H9 (cell line): Measurements from ENCODE around the gene KRTAP1-4. TPM values are rescaled to one million over a fixed set of nuclear protein-coding genes. Genes with fewer than 3 reads are reported as not detected.

Experiments
- DNase-seq: peaks from one replicate; pipeline ENCODE4 v3.0.0-alpha.2; 2017
- H2AFZ ChIP-seq: one replicate; pipeline ENCODE4 v1.6.1; 2013; ENCODE audit warnings: mild to moderate bottlenecking, low read length, control low read depth, moderate library complexity
- H2AK5ac ChIP-seq: 2 replicates; pipeline ENCODE4 v1.6.1; 2013; ENCODE audit warnings: low read length, control low read depth, mixed read lengths; ENCODE audit not compliant: insufficient read length
- H2BK120ac ChIP-seq: one replicate; pipeline ENCODE4 v1.6.1; 2013; ENCODE audit warnings: low read depth, mild to moderate bottlenecking, low read length, control low read depth, inconsistent platforms; ENCODE audit not compliant: poor library complexity, severe bottlenecking
- H2BK12ac ChIP-seq: 2 replicates; pipeline ENCODE4 v1.6.1; 2013; ENCODE audit warnings: low read length, control low read depth, mixed read lengths, low read depth; ENCODE audit not compliant: insufficient read length
- H2BK15ac ChIP-seq: 2 replicates; pipeline ENCODE4 v1.6.1; 2013; ENCODE audit warnings: low read depth, low read length, control low read depth
- H2BK20ac ChIP-seq: one replicate; pipeline ENCODE4 v1.6.1; 2013; ENCODE audit warnings: low read depth, mild to moderate bottlenecking, low read length, control low read depth, inconsistent platforms; ENCODE audit not compliant: poor library complexity, severe bottlenecking
- H2BK5ac ChIP-seq: 2 replicates; pipeline ENCODE4 v1.6.1; 2013; ENCODE audit warnings: low read length, control low read depth, mixed read lengths; ENCODE audit not compliant: insufficient read length
- H3K14ac ChIP-seq: 2 replicates; pipeline ENCODE4 v1.6.1; 2013; ENCODE audit warnings: low read length, control low read depth; ENCODE audit not compliant: insufficient read depth
- H3K18ac ChIP-seq: 2 replicates; pipeline ENCODE4 v1.6.1; 2013; ENCODE audit warnings: low read depth, mild to moderate bottlenecking, mixed read lengths, low read length, control low read depth; ENCODE audit not compliant: insufficient read length
- H3K23ac ChIP-seq: 2 replicates; pipeline ENCODE4 v1.6.1; 2013; ENCODE audit warnings: low read length, control low read depth, mixed read lengths, low read depth; ENCODE audit not compliant: insufficient read length
- H3K23me2 ChIP-seq: 2 replicates; pipeline ENCODE4 v1.6.1; 2013; ENCODE audit warnings: low read depth, mild to moderate bottlenecking, mixed read lengths, low read length, control low read depth; ENCODE audit not compliant: insufficient read length, poor library complexity, severe bottlenecking
- H3K27ac ChIP-seq: 2 replicates; pipeline ENCODE4 v1.5.1; 2013; ENCODE audit warnings: low read length, control low read depth, mixed read lengths, low read depth; ENCODE audit not compliant: insufficient read length
- H3K27me3 ChIP-seq: 2 replicates; pipeline ENCODE4 v1.6.1; 2013; ENCODE audit warnings: low read length, control low read depth, inconsistent platforms; ENCODE audit not compliant: insufficient read depth
- H3K4ac ChIP-seq: 2 replicates; pipeline ENCODE4 v1.6.1; 2013; ENCODE audit warnings: low read depth, mild to moderate bottlenecking, control low read depth, inconsistent platforms, low read length, moderate library complexity
- H3K4me1 ChIP-seq: 2 replicates; pipeline ENCODE4 v1.6.1; 2013; ENCODE audit warnings: low read length, control low read depth, inconsistent platforms; ENCODE audit not compliant: insufficient read depth
- H3K4me2 ChIP-seq: 2 replicates; pipeline ENCODE4 v1.6.1; 2013; ENCODE audit warnings: low read length, control low read depth, mixed read lengths; ENCODE audit not compliant: insufficient read length, insufficient read depth
- H3K56ac ChIP-seq: 2 replicates; pipeline ENCODE4 v1.6.1; 2013; ENCODE audit warnings: low read depth, mild to moderate bottlenecking, mixed read lengths, low read length, control low read depth; ENCODE audit not compliant: insufficient read length
- H3K79me1 ChIP-seq: 2 replicates; pipeline ENCODE4 v1.6.1; 2013; ENCODE audit warnings: low read depth, mild to moderate bottlenecking, moderate library complexity, low read length, control low read depth, inconsistent platforms; ENCODE audit not compliant: insufficient read depth, poor library complexity, severe bottlenecking
- H3K79me2 ChIP-seq: 2 replicates; pipeline ENCODE4 v1.6.1; 2013; ENCODE audit warnings: low read length, control low read depth, inconsistent platforms; ENCODE audit not compliant: insufficient read depth
- H3K9ac ChIP-seq: 2 replicates; pipeline ENCODE4 v1.6.1; 2013; ENCODE audit warnings: low read length, control low read depth, mixed read lengths; ENCODE audit not compliant: insufficient read length; ENCODE audit errors: extremely low read depth
- H3K9me3 ChIP-seq: one replicate; pipeline ENCODE4 v1.6.1; 2013; ENCODE audit warnings: low read depth, low read length, inconsistent platforms; ENCODE audit not compliant: control insufficient read depth
- H3T11ph ChIP-seq: one replicate; pipeline ENCODE4 v1.6.1; 2013; ENCODE audit warnings: mild to moderate bottlenecking, low read length, control low read depth, inconsistent platforms
- H4K20me1 ChIP-seq: one replicate; pipeline ENCODE4 v1.6.1; 2013; ENCODE audit not compliant: control insufficient read depth, insufficient read length, insufficient read depth
- H4K5ac ChIP-seq: 2 replicates; pipeline ENCODE4 v1.6.1; 2013; ENCODE audit warnings: low read depth, mild to moderate bottlenecking, mixed read lengths, low read length, control low read depth; ENCODE audit not compliant: insufficient read length
- H4K8ac ChIP-seq: replicated peaks from 2 replicates; pipeline ENCODE4 v1.6.1; 2013; ENCODE audit warnings: low read length, control low read depth, mixed read lengths, low read depth; ENCODE audit not compliant: insufficient read length
- H4K91ac ChIP-seq: 2 replicates; pipeline ENCODE4 v1.6.1; 2013; ENCODE audit warnings: low read depth, mild to moderate bottlenecking, moderate library complexity, mixed read lengths, low read length, control low read depth; ENCODE audit not compliant: insufficient read length
- H3K27ac Mint-ChIP-seq, 3 experiments: 2 replicates in 2 of 3; 3 replicates in 1 of 3; pipeline ENCODE4 v1.8.0; 2020 to 2021; ENCODE audit warnings: mixed read lengths in 3 of 3, mild to moderate bottlenecking in 1 of 3, moderate library complexity in 1 of 3
- H3K27me3 Mint-ChIP-seq: 2 replicates; pipeline ENCODE4 v1.8.0; 2021; ENCODE audit warnings: low read depth, mild to moderate bottlenecking, moderate library complexity, mixed read lengths
- H3K36me3 Mint-ChIP-seq, 3 experiments: 2 replicates in 2 of 3; 3 replicates in 1 of 3; pipeline ENCODE4 v1.8.0; 2020 to 2021; ENCODE audit warnings: low read depth in 3 of 3, mixed read lengths in 3 of 3; ENCODE audit not compliant: insufficient read depth in 1 of 3
- H3K4me1 Mint-ChIP-seq, 2 experiments: 2 replicates each; pipeline ENCODE4 v1.8.0; 2020; ENCODE audit warnings: mixed read lengths in 2 of 2
- H3K4me3 Mint-ChIP-seq, 2 experiments: 2 replicates in 1 of 2; 3 replicates in 1 of 2; pipeline ENCODE4 v1.8.0; 2020 to 2021; ENCODE audit warnings: mild to moderate bottlenecking in 2 of 2, mixed read lengths in 2 of 2, moderate library complexity in 1 of 2
- H3K9me3 Mint-ChIP-seq, 2 experiments: 2 replicates in 1 of 2; 3 replicates in 1 of 2; pipeline ENCODE4 v1.8.0; 2020; ENCODE audit warnings: mild to moderate bottlenecking in 2 of 2, mixed read lengths in 2 of 2, moderate library complexity in 1 of 2
- WGBS: extraction: QIAGEN DNeasy Blood & Tissue Kit; methylation state at CpG from one replicate; pipeline ENCODE4 v1.1.7; 2013; ENCODE audit warnings: missing lambda C conversion rate, low lambda C conversion rate, mixed read lengths; ENCODE audit not compliant: insufficient read length; ENCODE audit errors: extremely low coverage; 5-methylcytosine and 5-hydroxymethylcytosine counted together
- total RNA-seq: library from RNA; stranded (reverse); gene quantifications from 2 replicates; pipeline ENCODE4 v1.2.1, GENCODE V29; 2021
- TF ChIP-seq, protein P1 (sequence below): fragments of 200-600 bp; sonication (generic); conservative IDR thresholded peaks from 3 replicates; pipeline ENCODE4 v1.8.0; 2021; ENCODE audit warnings: antibody characterized with exemption, mild to moderate bottlenecking

KRTAP1-4 gene
- total RNA-seq, 1 experiment from 2014 or later, result not detected

GRCh38 chr17:41015454-41015853, 14.5 kb downstream of the KRTAP1-4 start:
- no peak overlapping the region for H3K27ac ChIP-seq
- H3K9ac ChIP-seq, result no peak overlapping the region
- no peak overlapping the region for H4K8ac ChIP-seq
- no peaks in the 10 kb centered on the region for H3K4me1 ChIP-seq
- no peak overlapping the region for H3K4me2 ChIP-seq
- Mint-ChIP-seq H3K9me3 (no peaks in the 10 kb centered on the region), H3K4me1 (peaks cover 0 to 2% of the 10 kb centered on the region in 2 experiments; a peak in 1 of 4 replicates), H3K36me3 (no peaks in the 10 kb centered on the region), H3K27ac (no peak overlapping the region), H3K4me3 (no peak overlapping the region), H3K27me3 (no peaks in the 10 kb centered on the region)
- H2AK5ac ChIP-seq, result no peak overlapping the region
- no peaks in the 10 kb centered on the region for H3K27me3 ChIP-seq
- no peak overlapping the region for H3K56ac ChIP-seq
- H4K5ac ChIP-seq, result no peak overlapping the region
- TF ChIP-seq, protein P1, sequence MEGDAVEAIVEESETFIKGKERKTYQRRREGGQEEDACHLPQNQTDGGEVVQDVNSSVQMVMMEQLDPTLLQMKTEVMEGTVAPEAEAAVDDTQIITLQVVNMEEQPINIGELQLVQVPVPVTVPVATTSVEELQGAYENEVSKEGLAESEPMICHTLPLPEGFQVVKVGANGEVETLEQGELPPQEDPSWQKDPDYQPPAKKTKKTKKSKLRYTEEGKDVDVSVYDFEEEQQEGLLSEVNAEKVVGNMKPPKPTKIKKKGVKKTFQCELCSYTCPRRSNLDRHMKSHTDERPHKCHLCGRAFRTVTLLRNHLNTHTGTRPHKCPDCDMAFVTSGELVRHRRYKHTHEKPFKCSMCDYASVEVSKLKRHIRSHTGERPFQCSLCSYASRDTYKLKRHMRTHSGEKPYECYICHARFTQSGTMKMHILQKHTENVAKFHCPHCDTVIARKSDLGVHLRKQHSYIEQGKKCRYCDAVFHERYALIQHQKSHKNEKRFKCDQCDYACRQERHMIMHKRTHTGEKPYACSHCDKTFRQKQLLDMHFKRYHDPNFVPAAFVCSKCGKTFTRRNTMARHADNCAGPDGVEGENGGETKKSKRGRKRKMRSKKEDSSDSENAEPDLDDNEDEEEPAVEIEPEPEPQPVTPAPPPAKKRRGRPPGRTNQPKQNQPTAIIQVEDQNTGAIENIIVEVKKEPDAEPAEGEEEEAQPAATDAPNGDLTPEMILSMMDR, result no peak
- H3K79me1 ChIP-seq, result no peaks in the 10 kb centered on the region
- H3K18ac ChIP-seq, result no peak overlapping the region
- H3K9me3 ChIP-seq, result no peaks in the 10 kb centered on the region
- no peak overlapping the region for H2BK120ac ChIP-seq
- no peak overlapping the region for H2AFZ ChIP-seq
- no peak overlapping the region for H3K4ac ChIP-seq
- H3T11ph ChIP-seq, result no peak overlapping the region
- DNase-seq, result no peak
- no peak overlapping the region for H2BK20ac ChIP-seq
- WGBS, result no CpG with 5 or more reads among the region's 7 CpGs
- no peak overlapping the region for H3K14ac ChIP-seq
- no peaks in the 10 kb centered on the region for H3K79me2 ChIP-seq
- no peak overlapping the region for H4K91ac ChIP-seq
- H2BK12ac ChIP-seq, result no peak overlapping the region
- H2BK5ac ChIP-seq, result no peak overlapping the region
- H2BK15ac ChIP-seq, result no peak overlapping the region
- H3K23me2 ChIP-seq, result no peaks in the 10 kb centered on the region
- no peaks in the 10 kb centered on the region for H4K20me1 ChIP-seq
- H3K23ac ChIP-seq, result no peak overlapping the region
